Measurements from ENCODE around the gene ELOVL6.

Gene ELOVL6

GRCh38 chr4:110135076-110135475 lies 63.3 kb downstream of the ELOVL6 start:
- no peak for DNase-seq (ENCODE audit: low read depth)
- H3K4me3 ChIP-seq (ENCODE audit: low read length) = no peak overlapping the region
- TF ChIP-seq CTCF (IDR thresholded peaks at IDR 0.05; ENCODE audit: insufficient read depth, low read depth, low read length, missing control alignments) = no peak

GRCh38 chr4:110134269-110134869 lies 64.0 kb downstream of the ELOVL6 start:
- H3K4me3 ChIP-seq (ENCODE audit: low read length) = no peak overlapping the region
- no peak for TF ChIP-seq CTCF (IDR thresholded peaks at IDR 0.05; ENCODE audit: insufficient read depth, low read depth, low read length, missing control alignments)
- DNase-seq (ENCODE audit: low read depth) = no peak

GRCh38 chr4:110132816-110133719 lies 65.3 kb downstream of the ELOVL6 start:
- H3K4me3 ChIP-seq (ENCODE audit: low read length) = no peak overlapping the region
- no peak for TF ChIP-seq CTCF (IDR thresholded peaks at IDR 0.05; ENCODE audit: insufficient read depth, low read depth, low read length, missing control alignments)
- DNase-seq (ENCODE audit: low read depth) = no peak

- DNase-seq (ENCODE audit: low read depth) = no peak
- no peak for TF ChIP-seq CTCF (IDR thresholded peaks at IDR 0.05; ENCODE audit: insufficient read depth, low read depth, low read length, missing control alignments)
- H3K4me3 ChIP-seq (ENCODE audit: low read length) = no peak overlapping the region
These were observed 66.5 kb downstream of the ELOVL6 start for GRCh38 chr4:110131916-110132315.

GRCh38 chr4:110130576-110131358 lies 67.6 kb downstream of the ELOVL6 start:
- peak; percentile 93 for DNase-seq (ENCODE audit: low read depth)
- H3K4me3 ChIP-seq (ENCODE audit: low read length) = no peak overlapping the region
- no peak for TF ChIP-seq CTCF (IDR thresholded peaks at IDR 0.05; ENCODE audit: insufficient read depth, low read depth, low read length, missing control alignments)

- H3K4me3 ChIP-seq (ENCODE audit: low read length) = no peak overlapping the region
- DNase-seq (ENCODE audit: low read depth) = no peak
- no peak for TF ChIP-seq CTCF (IDR thresholded peaks at IDR 0.05; ENCODE audit: insufficient read depth, low read depth, low read length, missing control alignments)
These were observed 68.9 kb downstream of the ELOVL6 start for GRCh38 chr4:110129544-110129943.

All from epithelial cell of esophagus (primary cell).